IMR-90 (cell line): ENCODE results near the gene EPSTI1. TPM values are rescaled to one million over a fixed set of nuclear protein-coding genes. Genes with fewer than 3 reads are reported as not detected.

Experiments
- ATAC-seq: fragments of 200-7000 bp; cut with Tn5 transposase; 2 replicates; pipeline ENCODE4 v1.9.1; 2020; ENCODE audit warnings: low read depth, mild to moderate bottlenecking, moderate library complexity
- BruUV-seq: library from RNA; stranded (reverse); fragments of 400-500 nt; replicated peaks from 2 replicates; lab custom pipeline; 2021; lab: Mats Ljungman, UMichigan
- CTCF ChIA-PET: fragments of 300-600 bp; formaldehyde crosslinking; extraction: SDS; loops from one replicate; lab custom pipeline; 2021; ENCODE audit warnings: antibody characterized with exemption; lab: Yijun Ruan, JAX
- POLR2A ChIA-PET: fragments of 300-600 bp; sonication (Branson Sonifier 250); formaldehyde crosslinking; loops from one replicate; lab custom pipeline; 2022; ENCODE audit warnings: antibody characterized with exemption; ENCODE audit not compliant: unreplicated experiment; lab: Charles Lee
- DNase-seq: peaks from one replicate; pipeline ENCODE4 v3.0.0; 2013
- H2AFZ ChIP-seq: replicated peaks from 2 replicates; pipeline ENCODE3; 2013; ENCODE audit warnings: low read length, mild to moderate bottlenecking; ENCODE audit not compliant: poor library complexity
- H2AK5ac ChIP-seq: 2 replicates; pipeline ENCODE4 v1.6.1; 2013; ENCODE audit warnings: low read depth, low read length, inconsistent platforms
- H2AK9ac ChIP-seq: replicated peaks from 2 replicates; pipeline ENCODE3; 2013; ENCODE audit warnings: mild to moderate bottlenecking, low read depth, low read length, moderate library complexity; ENCODE audit not compliant: poor library complexity
- H2BK120ac ChIP-seq: 2 replicates; pipeline ENCODE4 v1.6.1; 2013; ENCODE audit warnings: low read depth, low read length, inconsistent platforms
- H2BK15ac ChIP-seq: 3 replicates; pipeline ENCODE4 v1.6.1; 2013; ENCODE audit warnings: low read depth, low read length, inconsistent platforms
- H2BK20ac ChIP-seq: 2 replicates; pipeline ENCODE4 v1.6.1; 2013; ENCODE audit warnings: low read depth, mild to moderate bottlenecking, inconsistent platforms, low read length, moderate library complexity
- H2BK5ac ChIP-seq: 2 replicates; pipeline ENCODE4 v1.6.1; 2013; ENCODE audit warnings: mild to moderate bottlenecking, low read depth, low read length, inconsistent platforms; ENCODE audit not compliant: poor library complexity, severe bottlenecking
- H3K14ac ChIP-seq: replicated peaks from 2 replicates; pipeline ENCODE4 v1.6.1; 2013; ENCODE audit warnings: low read depth, low read length, inconsistent platforms
- H3K18ac ChIP-seq: 2 replicates; pipeline ENCODE4 v1.6.1; 2013; ENCODE audit warnings: low read depth, low read length, control low read depth
- H3K23ac ChIP-seq: 2 replicates; pipeline ENCODE4 v1.6.1; 2013; ENCODE audit warnings: low read depth, low read length, inconsistent platforms
- H3K27ac ChIP-seq: 2 replicates; pipeline ENCODE4 v1.5.1; 2013; ENCODE audit warnings: mild to moderate bottlenecking, control low read depth, low read length; ENCODE audit not compliant: insufficient read depth
- H3K27me3 ChIP-seq: 2 replicates; pipeline ENCODE4 v1.6.1; 2013; ENCODE audit warnings: low read length; ENCODE audit not compliant: control insufficient read depth, insufficient read depth
- H3K36me3 ChIP-seq: 2 replicates; pipeline ENCODE4 v1.6.1; 2013; ENCODE audit warnings: low read length, mixed read lengths; ENCODE audit not compliant: control insufficient read depth, insufficient read depth
- H3K4ac ChIP-seq: 2 replicates; pipeline ENCODE4 v1.6.1; 2013; ENCODE audit warnings: low read depth, low read length, inconsistent platforms
- H3K4me1 ChIP-seq: 2 replicates; pipeline ENCODE4 v1.6.1; 2013; ENCODE audit warnings: low read length, mixed read lengths; ENCODE audit not compliant: control insufficient read depth, insufficient read depth
- H3K4me2 ChIP-seq: 2 replicates; pipeline ENCODE4 v1.6.1; 2013; ENCODE audit warnings: low read depth, mild to moderate bottlenecking, control low read depth, low read length, moderate library complexity
- H3K4me3 ChIP-seq: 2 replicates; pipeline ENCODE4 v1.5.1; 2013; ENCODE audit warnings: low read depth, mild to moderate bottlenecking, control low read depth, low read length, moderate library complexity; ENCODE audit not compliant: insufficient read depth
- H3K56ac ChIP-seq: 2 replicates; pipeline ENCODE4 v1.6.1; 2013; ENCODE audit warnings: low read length, inconsistent platforms; ENCODE audit not compliant: insufficient read depth; ENCODE audit errors: extremely low read depth
- H3K79me1 ChIP-seq, 2 experiments: 2 replicates each; pipeline ENCODE4 v1.6.1; 2013; ENCODE audit warnings: low read length in 2 of 2, inconsistent platforms in 1 of 2, low read depth in 1 of 2
- H3K9ac ChIP-seq: 2 replicates; pipeline ENCODE4 v1.6.1; 2013; ENCODE audit warnings: low read depth, low read length, control low read depth
- H3K9me1 ChIP-seq: 2 replicates; pipeline ENCODE4 v1.6.1; 2013; ENCODE audit warnings: low read length, inconsistent platforms; ENCODE audit not compliant: insufficient read depth
- H3K9me3 ChIP-seq: 2 replicates; pipeline ENCODE4 v1.6.1; 2013; ENCODE audit warnings: low read length; ENCODE audit not compliant: control insufficient read depth, insufficient read depth
- H4K20me1 ChIP-seq: 2 replicates; pipeline ENCODE4 v1.6.1; 2013; ENCODE audit warnings: low read length, inconsistent platforms; ENCODE audit not compliant: insufficient read depth
- H4K5ac ChIP-seq: 2 replicates; pipeline ENCODE4 v1.6.1; 2013; ENCODE audit warnings: mild to moderate bottlenecking, low read depth, low read length, control low read depth
- H4K8ac ChIP-seq, 2 experiments: 2 replicates each; pipeline ENCODE4 v1.6.1; 2013; ENCODE audit warnings: low read depth in 2 of 2, low read length in 2 of 2, control low read depth in 1 of 2, inconsistent platforms in 1 of 2
- H4K91ac ChIP-seq: 2 replicates; pipeline ENCODE4 v1.6.1; 2013; ENCODE audit warnings: low read depth, low read length, inconsistent platforms; ENCODE audit not compliant: insufficient read depth
- CEBPB ChIP-seq: IDR thresholded peaks from 2 replicates; pipeline ENCODE4 v1.6.1; 2012; ENCODE audit warnings: low read depth, low read length, improper control_type of control experiment
- MXI1 ChIP-seq: IDR thresholded peaks from 2 replicates; pipeline ENCODE4 v1.6.1; 2012; ENCODE audit warnings: low read depth, mild to moderate bottlenecking, low read length, moderate library complexity, borderline replicate concordance
- SMC3 ChIP-seq: fragments of 150-350 bp; IDR thresholded peaks from 2 replicates; pipeline ENCODE4 v1.6.1; 2016; ENCODE audit warnings: low read depth, mild to moderate bottlenecking, antibody characterized with exemption, low read length, moderate library complexity
- whole genome bisulfite sequencing, 2 experiments: methylation state at CpG; one replicate each; pipeline versions ENCODE4 v1.1.5 to v1.1.7; 2013; ENCODE audit warnings: missing lambda C conversion rate in 2 of 2; ENCODE audit not compliant: insufficient read length in 1 of 2; ENCODE audit errors: extremely low coverage in 2 of 2; 5-methylcytosine and 5-hydroxymethylcytosine counted together
- dilution Hi-C: fragments of 300-500 bp; cut with HindIII; formaldehyde crosslinking; loops from one replicate; pipeline ENCODE4 v1.14.3; 2018; ENCODE audit warnings: low sequenced_read_pairs; ENCODE audit not compliant: unreplicated experiment
- in situ Hi-C: fragments of 300-500 bp; cut with MboI; formaldehyde crosslinking; loops from 3 replicates; pipeline ENCODE4 v1.14.3; 2019; ENCODE audit warnings: low sequenced_read_pairs, inconsistent platforms, mixed read lengths
- intact Hi-C: fragments of 100-400 bp; cut with micrococcal nuclease; formaldehyde crosslinking; loops from 2 replicates; pipeline ENCODE4 v1.10.0; 2022
- polyA plus RNA-seq, 3 experiments: library from polyadenylated mRNA; depleted of rRNA; stranded (reverse); fragments of >200 nt; gene quantifications; 2 replicates each; pipeline ENCODE4 v1.2.3, GENCODE V29; 2012; ENCODE audit warnings: low replicate concordance in 1 of 3
- total RNA-seq: library from RNA; depleted of rRNA; stranded (reverse); fragments of >200 nt; gene quantifications from 2 replicates; pipeline ENCODE4 v1.2.3, GENCODE V29; 2012

Gene EPSTI1
- total and polyA plus RNA-seq, 2 of the 4 experiments (the other 2 are of a cell fraction): 0.90 to 1.6 TPM

DNA sequence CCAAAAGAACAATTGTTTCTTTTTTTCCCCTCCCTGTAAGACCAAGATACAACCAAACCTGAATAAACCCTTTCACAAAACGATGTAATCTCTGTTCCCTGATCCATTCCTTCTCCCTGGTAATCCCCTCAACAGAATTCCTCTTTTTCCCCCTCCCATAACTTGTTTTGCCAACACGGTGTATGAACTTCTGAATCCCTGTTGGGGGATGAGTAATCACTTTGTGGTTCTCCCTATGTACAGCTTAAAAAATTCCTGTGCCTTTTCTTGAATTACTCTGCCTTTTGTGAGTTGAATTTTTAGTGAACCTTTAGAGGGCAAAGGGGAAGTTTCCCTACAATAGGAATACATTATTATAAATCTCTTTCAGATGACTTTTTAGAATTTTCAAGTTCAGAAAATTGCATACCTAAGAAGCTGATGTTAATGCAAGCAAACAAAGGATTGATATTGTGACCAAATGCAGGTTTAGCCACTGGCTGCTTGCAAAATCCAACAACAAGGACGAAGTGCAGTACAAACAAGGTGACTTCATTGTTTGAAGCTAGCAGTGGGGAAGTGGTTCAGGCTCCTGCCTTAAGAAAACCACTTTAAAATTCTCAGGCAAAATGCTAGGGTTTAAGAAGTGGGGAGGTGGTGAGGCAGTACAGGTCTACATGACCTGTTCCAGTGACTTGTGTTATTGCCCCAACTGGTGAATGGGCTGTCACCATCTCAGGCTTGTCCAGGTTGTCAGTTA, 15.0 kb upstream of the EPSTI1 start (continued):
- no peak for TF ChIP-seq MXI1

DNA sequence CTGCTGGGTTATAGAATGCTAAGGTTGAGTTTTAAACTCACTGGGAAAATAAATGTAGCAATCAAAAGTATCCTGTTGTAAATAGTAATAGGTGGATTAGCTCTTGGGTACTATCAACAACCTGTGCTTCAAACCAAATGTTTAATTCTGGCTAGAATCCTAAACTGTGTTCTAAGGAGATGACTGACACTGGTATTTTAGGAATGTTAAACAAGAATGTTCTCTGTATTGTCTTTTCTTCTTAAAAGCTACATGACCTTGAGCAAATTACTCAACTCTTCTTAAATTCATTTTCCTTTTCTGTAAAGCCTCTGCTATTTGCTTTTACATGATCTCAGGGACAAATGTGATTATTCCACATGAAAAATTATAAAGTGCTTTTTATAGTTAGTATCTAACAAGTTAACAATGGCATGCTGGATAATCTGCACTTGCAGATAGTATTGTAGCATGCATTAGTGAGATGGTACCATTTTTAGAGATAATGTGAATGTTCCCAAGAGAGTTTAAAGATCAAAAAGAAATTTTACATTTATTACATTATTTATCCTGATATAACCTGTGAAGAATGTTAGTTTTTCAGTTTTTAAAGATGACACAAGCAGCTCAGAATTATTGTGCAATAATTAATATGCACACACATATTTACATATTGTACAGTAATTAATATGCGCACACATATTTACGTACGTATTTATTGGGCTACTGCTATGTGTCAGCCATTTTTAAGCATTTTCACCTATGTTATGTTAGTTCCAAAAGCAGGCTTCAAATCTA, 13.6 kb upstream of the EPSTI1 start:
- dilution Hi-C loops: no loop called here
- peak overlapping the region in 1 of 2 experiments; percentile 89; a peak in 1 of 4 replicates for H4K8ac ChIP-seq
- no peak overlapping the region for H3K23ac ChIP-seq
- peaks cover 13% of the 10 kb centered on the region for H3K9me1 ChIP-seq
- H3K4ac ChIP-seq: no peak overlapping the region
- peaks cover 21% of the 10 kb centered on the region for H3K4me1 ChIP-seq
- peak; percentile 32 for DNase-seq
- ChIA-PET CTCF (interaction anchor here (0.6 to 0.9 kb wide), 2 partner anchors 17 to 390 kb away, joined by 3 read pairs; no protein-coding TSS in a partner anchor), POLR2A (no interaction called here)
- H2BK5ac ChIP-seq: peak overlapping the region; percentile 85
- intact Hi-C loops: no loop called here
- in situ Hi-C loops: no loop called here
- peak overlapping the region; percentile 86; the same call in 1 of the 2 replicates for H2BK120ac ChIP-seq
- peak overlapping the region; percentile 72; the same call in 1 of the 2 replicates for H3K27ac ChIP-seq
- H4K20me1 ChIP-seq: no peaks in the 10 kb centered on the region
- H2AK5ac ChIP-seq: no peak overlapping the region; the same call in 1 of the 2 replicates
- H3K14ac ChIP-seq: peak overlapping the region; percentile 29; the same call in 1 of the 2 replicates
- no peak overlapping the region for H3K56ac ChIP-seq
- no peak overlapping the region for H4K5ac ChIP-seq
- no peak overlapping the region for H2AFZ ChIP-seq
- peak overlapping the region; percentile 13; the same call in 1 of the 2 replicates for H3K4me2 ChIP-seq
- no peak overlapping the region; the same call in 1 of the 2 replicates for H3K18ac ChIP-seq
- peak overlapping the region; percentile 94; the same call in 1 of the 2 replicates for H4K91ac ChIP-seq
- H3K27me3 ChIP-seq: no peaks in the 10 kb centered on the region
- H3K9ac ChIP-seq: no peak overlapping the region
- H3K9me3 ChIP-seq: no peaks in the 10 kb centered on the region
- peak overlapping the region; percentile 93; the same call in 1 of the 2 replicates for H2BK20ac ChIP-seq
- H3K36me3 ChIP-seq: no peaks in the 10 kb centered on the region
- no peak for TF ChIP-seq SMC3
- TF ChIP-seq CEBPB: peak; percentile 86
- peak; percentile 21 for ATAC-seq
- no CpG with 5 or more reads among the region's 3 CpGs for WGBS, 2 experiments
- BruUV-seq: no TSS peak
- no peak overlapping the region for H2AK9ac ChIP-seq
- H3K79me1 ChIP-seq: no peaks in the 10 kb centered on the region
- no peak overlapping the region for H3K4me3 ChIP-seq
- no peak overlapping the region for H2BK15ac ChIP-seq
